A549 (cell line): Measurements from ENCODE around the gene RBFA.
A peak's percentile ranks its signal among the peaks of the same experiment; 100 is the strongest.

ENCODE experiments used
- CEBPB ChIP-seq, 2 experiments: fragments of >200 bp in 1 of 2; sonication (Bioruptor Twin) in 1 of 2; formaldehyde crosslinking in 1 of 2; IDR thresholded peaks; 2 replicates each; pipeline ENCODE4 v1.6.1; 2012 to 2016
- CHD2 ChIP-seq: fragments of 150-350 bp; IDR thresholded peaks from 2 replicates; pipeline ENCODE4 v1.6.1; 2014; ENCODE audit warnings: low read length; ENCODE audit not compliant: partially characterized antibody
- EHF ChIP-seq: fragments of 250-450 bp; sonication (Bioruptor Pico); IDR thresholded peaks from 2 replicates; pipeline ENCODE4 v1.5.0; 2020; ENCODE audit warnings: mild to moderate bottlenecking
- EP300 ChIP-seq, 2 experiments: fragments of >200 bp; sonication (Bioruptor Twin); formaldehyde crosslinking; IDR thresholded peaks; 2 replicates in 1 of 2; 3 replicates in 1 of 2; pipeline ENCODE4 v1.6.1; 2016 to 2017
- JUN ChIP-seq, 2 experiments: fragments of >200 bp; sonication (Bioruptor Twin); formaldehyde crosslinking; IDR thresholded peaks; 2 replicates in 1 of 2; 3 replicates in 1 of 2; pipeline ENCODE4 v1.6.1; 2016 to 2017
- JUNB ChIP-seq: fragments of >200 bp; sonication (Bioruptor Twin); formaldehyde crosslinking; IDR thresholded peaks from 2 replicates; pipeline ENCODE4 v1.6.1; 2016
- MAZ ChIP-seq: fragments of 150-350 bp; IDR thresholded peaks from 2 replicates; pipeline ENCODE4 v1.6.1; 2014; ENCODE audit warnings: antibody characterized with exemption, low read depth, low read length, borderline replicate concordance
- POLR2A ChIP-seq: IDR thresholded peaks from 2 replicates; pipeline ENCODE4 v1.6.1; 2012; ENCODE audit warnings: mild to moderate bottlenecking, low read length
- RFX5 ChIP-seq: fragments of 450-650 bp; IDR thresholded peaks from 2 replicates; pipeline ENCODE4 v1.7.1; 2014; ENCODE audit warnings: antibody characterized with exemption, mild to moderate bottlenecking, moderate library complexity
- RNF2 ChIP-seq: fragments of 200-600 bp; sonication (generic); IDR thresholded peaks from 2 replicates; pipeline ENCODE4 v1.6.1; 2016; ENCODE audit warnings: low read depth, mild to moderate bottlenecking, antibody characterized with exemption, moderate library complexity, borderline replicate concordance
- SREBF2 ChIP-seq: fragments of 450-650 bp; IDR thresholded peaks from 2 replicates; pipeline ENCODE4 v1.6.1; 2014; ENCODE audit warnings: mild to moderate bottlenecking, moderate library complexity
- TF ChIP-seq, protein P1 (sequence below): fragments of >200 bp; sonication (Bioruptor Twin); formaldehyde crosslinking; IDR thresholded peaks from 3 replicates; pipeline ENCODE4 v1.5.1; 2016
- TF ChIP-seq, protein P2 (sequence below): fragments of >200 bp; sonication (Bioruptor Twin); formaldehyde crosslinking; IDR thresholded peaks from 3 replicates; pipeline ENCODE4 v1.6.1; 2016
- TF ChIP-seq, protein P3 (sequence below): IDR thresholded peaks from 2 replicates; pipeline ENCODE4 v1.6.1; 2012

DNA sequence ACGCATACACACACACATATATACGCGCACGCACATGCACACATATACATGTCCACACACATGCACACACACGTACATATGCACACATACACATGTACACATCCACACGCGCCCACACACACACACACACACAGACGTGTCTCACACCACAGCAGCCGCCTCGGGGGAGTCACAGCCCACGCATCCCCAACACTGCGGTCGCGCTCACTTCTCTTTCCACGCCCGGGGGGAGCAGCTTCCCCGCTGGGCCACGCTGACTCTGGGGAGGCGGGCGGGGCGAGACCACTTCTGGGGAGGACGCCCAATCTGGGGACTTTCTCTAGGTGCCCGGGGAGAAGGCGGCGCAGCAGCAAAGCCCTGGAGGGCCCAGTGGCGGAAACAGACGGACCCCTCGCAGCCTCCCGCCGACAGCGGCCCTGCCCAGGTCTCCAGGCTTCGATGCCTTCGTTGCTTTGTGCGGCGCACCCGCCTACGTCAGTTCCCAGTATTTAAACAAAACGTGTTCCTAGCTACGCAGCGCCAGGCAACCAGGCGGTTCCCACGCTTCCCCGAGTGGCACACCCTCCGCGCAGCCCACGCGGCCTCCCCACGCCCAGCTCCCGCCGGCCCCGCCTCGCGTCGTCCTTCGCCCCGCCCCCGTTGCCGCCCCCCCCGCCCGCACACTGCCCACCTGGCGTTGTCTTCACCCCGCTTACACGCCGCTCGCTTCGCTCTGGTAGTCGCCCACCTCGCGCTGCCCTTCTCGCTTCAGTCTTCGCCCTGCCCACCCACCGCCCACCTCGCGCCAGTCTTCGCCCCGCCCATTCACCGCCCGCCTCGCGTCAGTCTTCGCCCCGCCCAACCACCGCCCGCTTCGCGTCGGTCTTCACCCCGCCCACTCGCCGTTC is 810 bp upstream of the RBFA start:
- TF ChIP-seq RNF2 (no peak), MAZ (no peak), RFX5 (no peak), POLR2A (peak; percentile 20), CHD2 (no peak), CEBPB (IDR thresholded peaks at IDR 0.05) (no peak), EHF (no peak), SREBF2 (no peak), EP300 (IDR thresholded peaks at IDR 0.05) (no peak), JUNB (no peak), JUN (IDR thresholded peaks at IDR 0.05) (peak in 1 of 2 experiments; percentile 26; a peak in 1 of 5 replicates)
- TF ChIP-seq, protein P1, sequence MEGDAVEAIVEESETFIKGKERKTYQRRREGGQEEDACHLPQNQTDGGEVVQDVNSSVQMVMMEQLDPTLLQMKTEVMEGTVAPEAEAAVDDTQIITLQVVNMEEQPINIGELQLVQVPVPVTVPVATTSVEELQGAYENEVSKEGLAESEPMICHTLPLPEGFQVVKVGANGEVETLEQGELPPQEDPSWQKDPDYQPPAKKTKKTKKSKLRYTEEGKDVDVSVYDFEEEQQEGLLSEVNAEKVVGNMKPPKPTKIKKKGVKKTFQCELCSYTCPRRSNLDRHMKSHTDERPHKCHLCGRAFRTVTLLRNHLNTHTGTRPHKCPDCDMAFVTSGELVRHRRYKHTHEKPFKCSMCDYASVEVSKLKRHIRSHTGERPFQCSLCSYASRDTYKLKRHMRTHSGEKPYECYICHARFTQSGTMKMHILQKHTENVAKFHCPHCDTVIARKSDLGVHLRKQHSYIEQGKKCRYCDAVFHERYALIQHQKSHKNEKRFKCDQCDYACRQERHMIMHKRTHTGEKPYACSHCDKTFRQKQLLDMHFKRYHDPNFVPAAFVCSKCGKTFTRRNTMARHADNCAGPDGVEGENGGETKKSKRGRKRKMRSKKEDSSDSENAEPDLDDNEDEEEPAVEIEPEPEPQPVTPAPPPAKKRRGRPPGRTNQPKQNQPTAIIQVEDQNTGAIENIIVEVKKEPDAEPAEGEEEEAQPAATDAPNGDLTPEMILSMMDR: no peak
- TF ChIP-seq, protein P2, sequence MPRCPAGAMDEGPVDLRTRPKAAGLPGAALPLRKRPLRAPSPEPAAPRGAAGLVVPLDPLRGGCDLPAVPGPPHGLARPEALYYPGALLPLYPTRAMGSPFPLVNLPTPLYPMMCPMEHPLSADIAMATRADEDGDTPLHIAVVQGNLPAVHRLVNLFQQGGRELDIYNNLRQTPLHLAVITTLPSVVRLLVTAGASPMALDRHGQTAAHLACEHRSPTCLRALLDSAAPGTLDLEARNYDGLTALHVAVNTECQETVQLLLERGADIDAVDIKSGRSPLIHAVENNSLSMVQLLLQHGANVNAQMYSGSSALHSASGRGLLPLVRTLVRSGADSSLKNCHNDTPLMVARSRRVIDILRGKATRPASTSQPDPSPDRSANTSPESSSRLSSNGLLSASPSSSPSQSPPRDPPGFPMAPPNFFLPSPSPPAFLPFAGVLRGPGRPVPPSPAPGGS: no peak
- TF ChIP-seq, protein P3, sequence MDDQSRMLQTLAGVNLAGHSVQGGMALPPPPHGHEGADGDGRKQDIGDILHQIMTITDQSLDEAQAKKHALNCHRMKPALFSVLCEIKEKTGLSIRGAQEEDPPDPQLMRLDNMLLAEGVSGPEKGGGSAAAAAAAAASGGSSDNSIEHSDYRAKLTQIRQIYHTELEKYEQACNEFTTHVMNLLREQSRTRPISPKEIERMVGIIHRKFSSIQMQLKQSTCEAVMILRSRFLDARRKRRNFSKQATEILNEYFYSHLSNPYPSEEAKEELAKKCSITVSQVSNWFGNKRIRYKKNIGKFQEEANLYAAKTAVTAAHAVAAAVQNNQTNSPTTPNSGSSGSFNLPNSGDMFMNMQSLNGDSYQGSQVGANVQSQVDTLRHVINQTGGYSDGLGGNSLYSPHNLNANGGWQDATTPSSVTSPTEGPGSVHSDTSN: no peak
